Chondrocyte (in vitro differentiated cells): ENCODE measurements around the gene HTR7. TPM values are rescaled to one million over a fixed set of nuclear protein-coding genes. Genes with fewer than 3 reads are reported as not detected.
"Not testable (repeated sequence)": the region's sequence is repeated elsewhere in the genome, so short reads cannot be mapped to it uniquely, and the experiment has no call there.

Experiments
- DNase-seq: peaks from one replicate; pipeline ENCODE4 v3.0.0; 2021; ENCODE audit warnings: mixed read lengths, low spot score
- H3K27ac Mint-ChIP-seq: one replicate; pipeline ENCODE4 v1.8.0; 2021; ENCODE audit warnings: mild to moderate bottlenecking, moderate library complexity, mixed read lengths; ENCODE audit not compliant: unreplicated experiment
- H3K27me3 Mint-ChIP-seq: 2 replicates; pipeline ENCODE4 v1.8.0; 2021; ENCODE audit warnings: low read depth, mixed read lengths
- H3K36me3 Mint-ChIP-seq: 2 replicates; pipeline ENCODE4 v1.8.0; 2021; ENCODE audit warnings: low read depth, mixed read lengths
- H3K4me1 Mint-ChIP-seq: 2 replicates; pipeline ENCODE4 v1.8.0; 2021; ENCODE audit warnings: low read depth, mild to moderate bottlenecking, mixed read lengths
- H3K4me3 Mint-ChIP-seq: one replicate; pipeline ENCODE4 v1.8.0; 2021; ENCODE audit warnings: mild to moderate bottlenecking, moderate library complexity, mixed read lengths; ENCODE audit not compliant: unreplicated experiment
- H3K9me3 Mint-ChIP-seq: 2 replicates; pipeline ENCODE4 v1.8.0; 2021; ENCODE audit warnings: low read depth, mixed read lengths
- total RNA-seq: library from RNA; stranded (reverse); gene quantifications from 3 replicates; pipeline ENCODE4 v1.2.1, GENCODE V29; 2021
- TF ChIP-seq, protein P1 (sequence below): fragments of 200-600 bp; sonication (generic); IDR thresholded peaks from 2 replicates; pipeline ENCODE4 v1.5.0; 2021; ENCODE audit warnings: antibody characterized with exemption, mild to moderate bottlenecking, moderate library complexity

HTR7 gene
- total RNA-seq, 1 donor from 2014 or later: 0.32 TPM

DNA sequence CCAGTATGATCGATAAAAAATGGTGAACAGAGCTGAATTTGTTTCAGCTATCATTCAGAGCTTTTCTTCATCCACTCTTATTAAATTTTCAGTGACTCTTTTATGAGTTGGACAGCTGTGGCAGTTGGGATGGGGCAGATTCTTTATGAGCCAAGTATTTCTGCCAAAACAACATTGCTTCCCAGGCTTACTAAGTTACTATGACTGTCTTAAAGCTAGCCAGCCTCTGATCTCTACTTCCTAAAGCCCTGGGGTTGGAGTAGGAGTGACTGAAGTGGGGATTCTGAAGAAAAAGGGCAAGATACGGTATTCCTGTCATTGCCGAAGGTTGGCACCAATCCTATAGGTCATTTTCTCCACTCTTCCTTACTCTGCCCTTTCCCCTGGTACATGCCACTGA lies 26.6 kb upstream of the HTR7 start:
- Mint-ChIP-seq H3K36me3 (peaks cover 17% of the 10 kb centered on the region), H3K4me1 (peaks cover 28% of the 10 kb centered on the region), H3K9me3 (no peaks in the 10 kb centered on the region), H3K27ac (peak overlapping the region; percentile 30), H3K27me3 (no peaks in the 10 kb centered on the region), H3K4me3 (no peak overlapping the region)
- TF ChIP-seq, protein P1, sequence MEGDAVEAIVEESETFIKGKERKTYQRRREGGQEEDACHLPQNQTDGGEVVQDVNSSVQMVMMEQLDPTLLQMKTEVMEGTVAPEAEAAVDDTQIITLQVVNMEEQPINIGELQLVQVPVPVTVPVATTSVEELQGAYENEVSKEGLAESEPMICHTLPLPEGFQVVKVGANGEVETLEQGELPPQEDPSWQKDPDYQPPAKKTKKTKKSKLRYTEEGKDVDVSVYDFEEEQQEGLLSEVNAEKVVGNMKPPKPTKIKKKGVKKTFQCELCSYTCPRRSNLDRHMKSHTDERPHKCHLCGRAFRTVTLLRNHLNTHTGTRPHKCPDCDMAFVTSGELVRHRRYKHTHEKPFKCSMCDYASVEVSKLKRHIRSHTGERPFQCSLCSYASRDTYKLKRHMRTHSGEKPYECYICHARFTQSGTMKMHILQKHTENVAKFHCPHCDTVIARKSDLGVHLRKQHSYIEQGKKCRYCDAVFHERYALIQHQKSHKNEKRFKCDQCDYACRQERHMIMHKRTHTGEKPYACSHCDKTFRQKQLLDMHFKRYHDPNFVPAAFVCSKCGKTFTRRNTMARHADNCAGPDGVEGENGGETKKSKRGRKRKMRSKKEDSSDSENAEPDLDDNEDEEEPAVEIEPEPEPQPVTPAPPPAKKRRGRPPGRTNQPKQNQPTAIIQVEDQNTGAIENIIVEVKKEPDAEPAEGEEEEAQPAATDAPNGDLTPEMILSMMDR: no peak
- DNase-seq: no peak

DNA sequence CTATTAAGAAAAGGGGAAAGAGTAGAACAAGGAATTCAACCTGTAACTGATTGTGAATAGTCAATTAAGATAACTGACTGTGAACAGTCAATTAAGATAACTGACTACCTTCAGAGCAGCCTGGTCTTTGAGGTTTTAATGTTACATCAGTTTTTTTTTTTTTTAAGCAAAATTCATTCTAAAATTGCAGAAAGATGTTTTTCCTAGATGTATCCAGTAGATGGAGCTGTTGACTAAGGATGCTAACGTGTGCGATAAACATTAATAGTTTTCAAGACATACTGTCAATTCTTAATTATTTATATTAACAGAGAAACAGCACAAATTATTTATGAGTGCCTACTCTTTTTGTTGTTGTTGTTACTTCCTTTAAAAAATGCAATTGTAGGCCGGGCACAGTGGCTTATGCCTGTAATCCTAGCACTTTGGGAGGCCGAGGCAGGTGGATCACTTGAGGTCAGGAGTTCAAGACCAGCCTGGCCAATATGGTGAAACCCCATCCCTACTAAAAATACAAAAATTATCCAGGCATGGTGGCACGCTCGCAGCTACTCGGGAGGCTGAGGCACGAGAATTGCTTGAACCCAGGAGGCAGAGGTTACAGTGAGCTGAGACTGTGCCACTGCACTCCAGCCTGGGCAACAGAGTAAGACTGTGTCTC lies 22.4 kb upstream of the HTR7 start:
- Mint-ChIP-seq H3K27ac (peak overlapping the region; percentile 12), H3K36me3 (peaks cover 12% of the 10 kb centered on the region), H3K4me1 (peaks cover 14% of the 10 kb centered on the region)
- not testable (repeated sequence) for DNase-seq, H3K9me3 Mint-ChIP-seq, H3K4me3 Mint-ChIP-seq, H3K27me3 Mint-ChIP-seq
- TF ChIP-seq, protein P1: peak; percentile 92

DNA sequence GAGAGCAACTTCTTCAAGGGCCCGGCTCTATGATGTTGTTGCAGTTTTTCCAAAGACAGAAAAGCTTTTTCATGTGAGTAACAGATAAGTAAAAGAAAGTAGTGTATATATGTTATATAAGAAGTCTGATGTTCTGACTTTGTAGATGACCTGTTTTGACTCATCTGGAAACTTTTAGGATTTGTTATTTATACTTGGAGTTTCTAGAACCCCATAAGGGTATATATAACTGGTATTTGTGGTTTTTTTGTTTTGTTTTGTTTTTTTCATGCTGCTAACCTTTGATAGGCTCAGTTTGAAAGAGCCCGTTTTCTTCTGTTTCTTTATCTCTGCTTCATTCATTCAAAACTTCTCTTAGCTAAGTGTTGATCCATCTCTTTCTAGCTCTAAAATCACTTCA lies 21.2 kb upstream of the HTR7 start:
- no peaks in the 10 kb centered on the region for H3K9me3 Mint-ChIP-seq
- H3K4me1 Mint-ChIP-seq: peaks cover 3% of the 10 kb centered on the region
- DNase-seq: no peak
- H3K27me3 Mint-ChIP-seq: no peaks in the 10 kb centered on the region
- H3K36me3 Mint-ChIP-seq: peaks cover 12% of the 10 kb centered on the region
- no peak overlapping the region for H3K27ac Mint-ChIP-seq
- TF ChIP-seq, protein P1: no peak
- no peak overlapping the region for H3K4me3 Mint-ChIP-seq

DNA sequence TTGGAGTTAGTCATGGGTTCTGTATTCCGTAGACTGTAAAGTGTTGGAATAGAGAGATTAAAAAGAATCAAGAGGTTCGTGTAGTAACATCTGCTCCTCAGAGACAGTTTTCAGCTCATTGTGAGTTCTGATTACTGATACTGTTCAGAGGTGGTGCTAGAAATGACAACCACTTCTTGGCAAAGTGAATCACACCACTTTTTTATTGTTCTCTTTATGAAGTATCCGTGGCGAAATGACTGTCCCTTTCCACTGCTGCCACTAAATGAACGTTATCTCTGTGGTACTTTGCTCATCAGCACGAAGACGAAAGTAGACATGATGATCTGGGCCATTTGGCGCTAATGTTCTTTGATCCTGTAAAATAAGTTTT lies 14.8 kb upstream of the HTR7 start:
- H3K9me3 Mint-ChIP-seq: peaks cover 13% of the 10 kb centered on the region
- peaks cover 12% of the 10 kb centered on the region for H3K36me3 Mint-ChIP-seq
- no peak for DNase-seq
- H3K27ac Mint-ChIP-seq: peak overlapping the region; percentile 94
- peaks cover 27% of the 10 kb centered on the region for H3K4me1 Mint-ChIP-seq
- H3K27me3 Mint-ChIP-seq: peaks cover 24% of the 10 kb centered on the region
- peak overlapping the region; percentile 97 for H3K4me3 Mint-ChIP-seq
- TF ChIP-seq, protein P1: no peak

DNA sequence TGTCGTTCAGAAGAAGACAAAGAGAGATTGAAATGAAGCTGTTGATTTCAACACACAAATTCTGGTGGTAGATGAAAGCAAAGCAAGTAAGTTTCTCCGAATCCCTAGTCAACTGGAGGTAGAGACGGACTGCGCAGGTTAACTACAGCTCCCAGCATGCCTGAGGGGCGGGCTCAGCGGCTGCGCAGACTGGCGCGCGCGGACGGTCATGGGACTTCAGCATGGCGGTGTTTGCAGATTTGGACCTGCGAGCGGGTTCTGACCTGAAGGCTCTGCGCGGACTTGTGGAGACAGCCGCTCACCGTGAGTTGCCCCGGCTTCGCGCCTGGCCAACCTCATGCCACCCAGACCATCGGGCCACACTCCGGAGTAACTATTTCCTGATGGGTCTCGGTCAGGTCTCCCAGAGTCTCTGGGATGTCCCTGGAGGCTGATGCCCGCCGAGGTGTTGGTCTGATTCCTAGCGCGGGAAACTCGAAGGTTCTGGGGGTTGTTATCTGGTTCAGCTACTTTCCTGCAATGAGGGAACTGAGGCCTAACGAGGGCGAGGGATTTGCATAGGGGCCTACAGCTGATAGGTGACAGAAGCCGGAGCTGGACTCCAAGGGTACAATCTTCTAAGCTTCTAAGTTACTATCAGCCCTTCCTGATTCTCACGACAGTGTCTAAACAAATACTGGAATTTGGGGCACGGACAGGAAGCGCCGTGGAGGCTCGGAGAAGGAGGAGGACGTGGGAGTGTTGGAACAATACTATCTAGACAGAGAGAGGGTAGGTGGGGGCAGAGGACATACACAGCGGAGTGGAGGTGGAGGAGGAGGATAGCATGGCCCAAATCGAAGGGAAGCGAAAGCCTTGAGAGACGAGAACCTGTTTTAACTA lies 14.2 kb upstream of the HTR7 start, which contains the start of gene RPP30:
TSS of gene RPP30 (plus strand) at position 209 of the 882 bp plus-strand sequence. CDS start at position 222, 13 bp downstream.
- peak within 1 kb of the TSS; percentile 97 for H3K4me3 Mint-ChIP-seq
- H3K27me3 Mint-ChIP-seq: peaks cover 30% of the 10 kb centered on the region
- peaks cover 27% of the 10 kb centered on the region for H3K4me1 Mint-ChIP-seq
- TF ChIP-seq, protein P1: no peak
- peak within 1 kb of the TSS; percentile 94 for H3K27ac Mint-ChIP-seq
- H3K36me3 Mint-ChIP-seq: peaks cover 11% of the 10 kb centered on the region
- H3K9me3 Mint-ChIP-seq: peaks cover 13% of the 10 kb centered on the region
- DNase-seq: peak; percentile 92
